ENCODE measurements around the gene ANKRD13D.

ANKRD13D gene

GRCh38 chr11:67321313-67321871 lies 32.3 kb downstream of the ANKRD13D start:
- DNase-seq = no peak

- DNase-seq = no peak
Measured at GRCh38 chr11:67322049-67322448, 32.9 kb downstream of the ANKRD13D start.

GRCh38 chr11:67323526-67323925 lies 34.4 kb downstream of the ANKRD13D start:
- DNase-seq = no peak

GRCh38 chr11:67332081-67332691 lies 43.1 kb downstream of the ANKRD13D start:
- DNase-seq = no peak

- no peak for DNase-seq
Measured at GRCh38 chr11:67337257-67337656, 48.2 kb downstream of the ANKRD13D start.

GRCh38 chr11:67344264-67344663 lies 55.2 kb downstream of the ANKRD13D start:
- no peak for DNase-seq

GRCh38 chr11:67345247-67345919 lies 56.3 kb downstream of the ANKRD13D start:
- no peak for DNase-seq

- peak in 1 of 2 experiments; percentile 18 for DNase-seq
Measured at GRCh38 chr11:67345920-67346819, 57.1 kb downstream of the ANKRD13D start.

GRCh38 chr11:67347964-67348749 lies 59.1 kb downstream of the ANKRD13D start:
- DNase-seq = no peak

- DNase-seq = no peak
Measured at GRCh38 chr11:67349036-67349435, 59.9 kb downstream of the ANKRD13D start.

- no peak for DNase-seq
Measured at GRCh38 chr11:67349457-67349856, 60.4 kb downstream of the ANKRD13D start.

- DNase-seq = no peak
Measured at GRCh38 chr11:67349928-67350465, 60.9 kb downstream of the ANKRD13D start.

GRCh38 chr11:67351275-67352005 lies 62.3 kb downstream of the ANKRD13D start:
- DNase-seq = peak; percentile 33 to 53

Data from NCI-H2081 (cell line).